ENCODE data around the gene EPS8L1. TPM values are rescaled to one million over a fixed set of nuclear protein-coding genes. Genes with fewer than 3 reads are reported as not detected.

EPS8L1 gene
- polyA plus RNA-seq, 1 of the 3 experiments (the other 2 are of a cell fraction), result 12.9 TPM

GRCh38 chr19:55084416-55084815 is 8.7 kb downstream of the EPS8L1 start:
- Histone ChIP-seq H3K4me1 (ENCODE audit: control insufficient read depth in 1 of 2, insufficient read depth in 2 of 2, low read depth in 1 of 2, low read length in 1 of 2) (peaks cover 9 to 39% of the 10 kb centered on the region in 2 experiments; a peak in 2 of 4 replicates), H3K27ac (ENCODE audit: low read depth in 2 of 2, low read length in 1 of 2) (no peak overlapping the region), H3K9me3 (no peaks in the 10 kb centered on the region), H3K79me2 (ENCODE audit: insufficient read depth) (no peaks in the 10 kb centered on the region), H3K4me2 (no peak overlapping the region), H3K27me3 (ENCODE audit: insufficient read depth) (no peaks in the 10 kb centered on the region), H3K9me2 (no peaks in the 10 kb centered on the region), H2AFZ (ENCODE audit: low read depth) (no peak overlapping the region), H3K36me3 (replicated peaks in 1 of 2; ENCODE audit: control insufficient read depth in 1 of 2, insufficient read depth in 2 of 2, low read length in 1 of 2) (no peaks in the 10 kb centered on the region), H3K4me3 (ENCODE audit: low read depth in 2 of 2, low read length in 1 of 2) (no peak overlapping the region), H3F3A (replicated peaks; ENCODE audit: insufficient read depth) (peaks cover 19% of the 10 kb centered on the region), H3K9ac (no peak overlapping the region), H4K20me1 (ENCODE audit: insufficient read depth) (peaks cover 17% of the 10 kb centered on the region)
- DNase-seq, result no peak
- ChIA-PET CTCF (interaction anchor here (1.3 to 2.2 kb wide), 3 partner anchors 16 to 51 kb away, joined by 3 to 5 read pairs (median 5); no protein-coding TSS in a partner anchor), POLR2A (no interaction called here)
- TF ChIP-seq JUND (IDR thresholded peaks at IDR 0.05) (no peak), RXRA (IDR thresholded peaks at IDR 0.05; ENCODE audit: borderline replicate concordance, low read depth) (no peak), EZH2phosphoT487 (IDR thresholded peaks at IDR 0.05; ENCODE audit: borderline replicate concordance, low read depth) (no peak), RCOR1 (IDR thresholded peaks at IDR 0.05; ENCODE audit: low read length) (no peak), NFIC (IDR thresholded peaks at IDR 0.05; ENCODE audit: borderline replicate concordance) (no peak), FOXJ3 (CRISPR knock-in tag; IDR thresholded peaks at IDR 0.05) (no peak), USF1 (IDR thresholded peaks at IDR 0.05; ENCODE audit: borderline replicate concordance, low read depth) (no peak), FOSL2 (IDR thresholded peaks at IDR 0.05; ENCODE audit: borderline replicate concordance, low read depth) (no peak), MEF2A (IDR thresholded peaks at IDR 0.05; ENCODE audit: borderline replicate concordance, low read depth) (no peak), USF2 (IDR thresholded peaks at IDR 0.05; ENCODE audit: borderline replicate concordance, low read depth, low read length) (no peak), CTCF (IDR thresholded peaks at IDR 0.05) (no peak)
- WGBS (ENCODE audit: low lambda C conversion rate), result 93% methylated on average over 10 of the region's 10 CpGs

GRCh38 chr19:55085923-55086715 is 10.4 kb downstream of the EPS8L1 start:
- 74% methylated on average over 17 of the region's 35 CpGs for WGBS (ENCODE audit: low lambda C conversion rate)
- peak overlapping the region; percentile 78; the same call in 1 of the 2 replicates for H3K4me2 ChIP-seq
- POLR2A ChIA-PET, result no interaction called here
- peak; percentile 56 for DNase-seq
- H3K9ac ChIP-seq, result no peak overlapping the region
- H3K79me2 ChIP-seq (ENCODE audit: insufficient read depth), result no peaks in the 10 kb centered on the region
- no peaks in the 10 kb centered on the region for H3K27me3 ChIP-seq (ENCODE audit: insufficient read depth)
- H4K20me1 ChIP-seq (ENCODE audit: insufficient read depth), result peaks cover 17% of the 10 kb centered on the region
- H2AFZ ChIP-seq (ENCODE audit: low read depth), result no peak overlapping the region
- H3K27ac ChIP-seq (ENCODE audit: low read depth in 2 of 2, low read length in 1 of 2), result no peak overlapping the region
- CTCF ChIA-PET, result interaction anchor here (0.7 to 4.0 kb wide), 6 partner anchors 14 to 283 kb away, joined by 3 to 37 read pairs (median 5); no protein-coding TSS in a partner anchor
- no peaks in the 10 kb centered on the region for H3K9me3 ChIP-seq
- H3K36me3 ChIP-seq (replicated peaks in 1 of 2; ENCODE audit: control insufficient read depth in 1 of 2, insufficient read depth in 2 of 2, low read length in 1 of 2), result peaks cover 0 to 5% of the 10 kb centered on the region in 2 experiments
- H3K9me2 ChIP-seq, result no peaks in the 10 kb centered on the region
- H3K4me1 ChIP-seq (ENCODE audit: control insufficient read depth in 1 of 2, insufficient read depth in 2 of 2, low read depth in 1 of 2, low read length in 1 of 2), result peaks cover 9 to 24% of the 10 kb centered on the region in 2 experiments; a peak in 2 of 4 replicates
- H3F3A ChIP-seq (replicated peaks; ENCODE audit: insufficient read depth), result peaks cover 23% of the 10 kb centered on the region
- peak overlapping the region in 1 of 2 experiments; percentile 40; a peak in 2 of 4 replicates for H3K4me3 ChIP-seq (ENCODE audit: low read depth in 2 of 2, low read length in 1 of 2)
- TF ChIP-seq SMC3 (IDR thresholded peaks at IDR 0.05; ENCODE audit: low read depth, low read length), result no peak
- no peak for TF ChIP-seq EZH2phosphoT487 (IDR thresholded peaks at IDR 0.05; ENCODE audit: borderline replicate concordance, low read depth)
- TF ChIP-seq MXI1 (IDR thresholded peaks at IDR 0.05; ENCODE audit: low read depth, low read length), result no peak
- no peak for TF ChIP-seq CTCF (IDR thresholded peaks at IDR 0.05)
- no peak for TF ChIP-seq JUND (IDR thresholded peaks at IDR 0.05)
- no peak for TF ChIP-seq NRF1 (IDR thresholded peaks at IDR 0.05; ENCODE audit: low read depth, low read length)
- TF ChIP-seq SIN3A (IDR thresholded peaks at IDR 0.05; ENCODE audit: borderline replicate concordance, low read depth, low read length), result no peak
- no peak for TF ChIP-seq FOXJ3 (CRISPR knock-in tag; IDR thresholded peaks at IDR 0.05)
- TF ChIP-seq IRF3 (IDR thresholded peaks at IDR 0.05; ENCODE audit: low read depth, low read length), result no peak
- no peak for TF ChIP-seq TEAD4 (IDR thresholded peaks at IDR 0.05; ENCODE audit: borderline replicate concordance, insufficient read depth)
- no peak for TF ChIP-seq RAD21 (IDR thresholded peaks at IDR 0.05; ENCODE audit: low read length)
